DMS79 (cell line): ENCODE data around the gene HDAC11.
"Not testable (repeated sequence)": the region's sequence is repeated elsewhere in the genome, so short reads cannot be mapped to it uniquely, and the experiment has no call there.

ENCODE experiments used
- DNase-seq: peaks from one replicate; lab custom pipeline; 2025; lab: John Stamatoyannopoulos, UW

HDAC11 gene, protein sequence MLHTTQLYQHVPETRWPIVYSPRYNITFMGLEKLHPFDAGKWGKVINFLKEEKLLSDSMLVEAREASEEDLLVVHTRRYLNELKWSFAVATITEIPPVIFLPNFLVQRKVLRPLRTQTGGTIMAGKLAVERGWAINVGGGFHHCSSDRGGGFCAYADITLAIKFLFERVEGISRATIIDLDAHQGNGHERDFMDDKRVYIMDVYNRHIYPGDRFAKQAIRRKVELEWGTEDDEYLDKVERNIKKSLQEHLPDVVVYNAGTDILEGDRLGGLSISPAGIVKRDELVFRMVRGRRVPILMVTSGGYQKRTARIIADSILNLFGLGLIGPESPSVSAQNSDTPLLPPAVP

GRCh38 chr3:13479582-13480339 is at the start of gene HDAC11:
TSS of gene HDAC11 (plus strand) at chr3:13480306. CDS start at chr3:13480348, 42 bp downstream.
- peak; percentile 76 for DNase-seq

DNA sequence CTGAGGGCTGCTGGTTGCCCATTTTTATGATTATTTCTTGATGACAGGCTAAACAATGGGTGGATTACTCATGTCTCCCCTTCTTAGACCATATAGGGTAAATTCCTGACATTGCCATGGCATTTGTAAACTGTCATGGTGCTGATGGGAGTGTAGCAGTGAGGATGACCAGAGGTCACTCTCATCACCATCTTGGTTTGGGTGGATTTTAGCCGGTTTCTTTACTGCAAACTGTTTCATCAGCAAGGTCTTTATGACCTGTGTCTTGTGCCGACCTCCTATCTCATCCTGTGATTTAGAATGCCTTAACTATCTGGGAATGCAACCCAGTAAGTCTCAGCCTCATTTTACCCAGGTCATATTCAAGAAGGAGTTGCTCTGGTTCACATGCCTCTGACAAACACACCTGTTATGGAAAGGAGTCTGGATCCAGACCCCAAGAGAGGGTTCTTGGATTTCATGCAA is 49.7 kb upstream of the HDAC11 start:
- DNase-seq = not testable (repeated sequence)

- no peak for DNase-seq
Measured at GRCh38 chr3:13432093-13432492, 48.0 kb upstream of the HDAC11 start.

DNA sequence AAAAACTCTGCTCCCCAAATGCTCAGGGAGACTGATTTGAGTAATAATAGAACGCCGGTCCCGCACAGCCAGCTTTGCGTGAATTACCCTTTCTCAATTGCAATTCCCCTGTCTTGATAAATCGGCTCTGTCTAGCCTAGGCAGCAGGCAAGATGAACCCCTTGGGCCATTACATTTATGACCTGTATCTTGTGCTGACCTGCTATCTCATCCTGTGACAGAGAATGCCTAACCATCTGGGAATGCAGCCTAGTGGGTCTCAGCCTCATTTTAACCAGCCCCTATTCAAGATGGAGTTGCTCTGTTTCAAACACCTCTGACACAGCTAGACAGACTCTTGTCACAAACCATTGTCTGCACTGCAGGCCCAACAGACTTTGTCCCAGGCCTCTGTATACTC is 46.2 kb upstream of the HDAC11 start:
- DNase-seq = no peak

DNA sequence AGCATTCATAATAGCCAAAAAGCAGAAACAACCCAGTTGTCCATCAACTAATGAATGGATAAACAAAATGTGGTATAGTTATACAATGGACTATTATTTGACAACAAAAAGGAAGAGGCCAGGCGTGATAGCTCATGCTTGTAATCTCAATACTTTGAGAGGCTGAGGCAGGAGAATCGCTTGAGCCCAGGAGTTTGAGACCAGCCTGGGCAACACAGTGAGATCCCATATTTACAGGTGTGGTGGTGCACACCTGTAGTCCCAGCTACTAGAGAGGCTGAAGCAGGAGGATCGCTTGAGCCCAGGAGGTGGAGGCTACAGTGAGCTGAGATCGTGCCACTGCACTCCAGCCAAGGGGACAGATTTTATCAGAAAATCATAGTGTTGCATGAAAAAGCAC is 43.9 kb upstream of the HDAC11 start:
- DNase-seq = not testable (repeated sequence)

GRCh38 chr3:13440204-13440817 is 39.8 kb upstream of the HDAC11 start:
- no peak for DNase-seq

- not testable (repeated sequence) for DNase-seq
Measured at GRCh38 chr3:13442882-13443281, 37.2 kb upstream of the HDAC11 start.

- no peak for DNase-seq
Measured at GRCh38 chr3:13451301-13451673, 28.8 kb upstream of the HDAC11 start.

DNA sequence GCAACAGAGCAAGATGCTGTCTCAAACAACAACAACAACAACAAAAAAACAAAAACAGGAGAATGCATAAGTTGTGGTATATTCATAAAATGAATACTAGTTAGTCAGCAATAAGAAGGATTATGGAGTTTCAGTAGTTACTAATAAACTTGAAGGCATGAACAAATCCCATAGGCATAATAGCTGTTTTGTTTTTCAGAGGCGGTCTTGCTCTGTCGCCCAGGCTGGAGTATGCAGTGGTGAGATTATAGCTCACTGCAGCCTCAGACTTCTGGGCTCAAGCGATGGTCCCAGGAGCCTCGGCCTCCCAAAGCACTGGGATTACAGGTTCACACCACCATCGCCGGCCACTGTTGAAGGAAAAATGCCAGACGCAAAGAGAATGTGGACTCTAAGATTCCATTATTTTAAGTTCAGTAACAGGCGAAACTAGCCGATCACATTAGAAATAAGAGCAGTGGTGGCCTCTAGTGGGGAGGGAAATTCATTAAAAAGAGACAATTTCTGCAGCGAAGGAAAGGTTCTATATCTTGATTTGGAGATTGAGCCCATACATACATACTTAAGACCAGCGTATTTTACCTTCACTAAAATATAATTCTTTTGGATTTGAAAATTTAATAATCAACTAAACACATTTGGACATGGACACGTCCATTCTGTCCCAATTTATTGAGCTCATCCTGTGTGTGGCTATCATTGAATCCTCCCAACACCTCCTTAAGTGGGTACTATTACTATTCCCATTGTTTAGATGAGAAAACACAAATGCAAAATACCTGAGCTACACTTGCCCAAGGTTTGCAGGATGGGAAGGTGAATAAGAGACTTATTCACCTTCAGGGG is 27.4 kb upstream of the HDAC11 start:
- no peak for DNase-seq

DNA sequence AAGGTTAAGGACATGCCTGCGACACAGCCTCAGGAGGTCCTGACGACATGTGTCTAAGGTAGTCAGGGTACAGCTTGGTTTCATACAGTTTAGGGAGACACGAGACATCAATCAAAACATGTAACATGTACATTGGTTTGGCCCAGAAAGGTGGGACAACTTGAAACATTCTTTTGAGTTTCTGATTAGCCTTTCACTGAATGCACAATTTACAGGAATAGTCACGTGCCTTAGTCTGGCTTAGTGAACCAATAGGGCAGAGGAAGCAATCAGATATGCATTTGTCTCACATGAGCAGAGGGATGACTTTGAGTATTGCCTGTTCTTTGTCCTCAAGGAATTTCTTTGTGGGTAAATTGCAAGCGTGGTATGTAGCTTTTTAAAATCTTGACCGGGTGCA is 24.5 kb upstream of the HDAC11 start:
- DNase-seq = no peak

DNA sequence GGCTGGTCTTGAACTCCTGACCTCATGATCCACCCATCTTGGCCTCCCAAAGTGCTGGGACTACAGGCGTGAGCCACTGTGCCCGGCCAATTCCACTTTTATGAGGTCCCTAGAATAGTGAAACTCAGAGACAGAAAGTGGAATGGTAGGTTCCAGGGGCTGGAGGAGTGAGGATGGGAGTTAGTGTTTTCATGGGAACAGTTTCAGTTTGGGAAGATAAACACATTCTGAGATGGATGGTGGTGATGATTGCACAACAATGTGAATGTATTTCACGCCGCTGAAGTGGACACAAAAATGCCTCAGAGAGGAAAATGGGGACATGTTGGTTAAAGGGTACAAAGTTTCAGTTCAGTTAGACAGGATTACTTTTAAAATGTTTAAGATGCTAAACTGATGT is 22.5 kb upstream of the HDAC11 start:
- no peak for DNase-seq

- DNase-seq = no peak
Measured at GRCh38 chr3:13459605-13460340, 20.3 kb upstream of the HDAC11 start.

GRCh38 chr3:13460341-13460736 is 19.8 kb upstream of the HDAC11 start:
- DNase-seq = no peak

GRCh38 chr3:13461169-13462124 is 18.7 kb upstream of the HDAC11 start:
- no peak for DNase-seq

GRCh38 chr3:13462125-13462629 is 17.9 kb upstream of the HDAC11 start:
- no peak for DNase-seq

GRCh38 chr3:13462822-13463221 is 17.3 kb upstream of the HDAC11 start:
- DNase-seq = no peak

DNA sequence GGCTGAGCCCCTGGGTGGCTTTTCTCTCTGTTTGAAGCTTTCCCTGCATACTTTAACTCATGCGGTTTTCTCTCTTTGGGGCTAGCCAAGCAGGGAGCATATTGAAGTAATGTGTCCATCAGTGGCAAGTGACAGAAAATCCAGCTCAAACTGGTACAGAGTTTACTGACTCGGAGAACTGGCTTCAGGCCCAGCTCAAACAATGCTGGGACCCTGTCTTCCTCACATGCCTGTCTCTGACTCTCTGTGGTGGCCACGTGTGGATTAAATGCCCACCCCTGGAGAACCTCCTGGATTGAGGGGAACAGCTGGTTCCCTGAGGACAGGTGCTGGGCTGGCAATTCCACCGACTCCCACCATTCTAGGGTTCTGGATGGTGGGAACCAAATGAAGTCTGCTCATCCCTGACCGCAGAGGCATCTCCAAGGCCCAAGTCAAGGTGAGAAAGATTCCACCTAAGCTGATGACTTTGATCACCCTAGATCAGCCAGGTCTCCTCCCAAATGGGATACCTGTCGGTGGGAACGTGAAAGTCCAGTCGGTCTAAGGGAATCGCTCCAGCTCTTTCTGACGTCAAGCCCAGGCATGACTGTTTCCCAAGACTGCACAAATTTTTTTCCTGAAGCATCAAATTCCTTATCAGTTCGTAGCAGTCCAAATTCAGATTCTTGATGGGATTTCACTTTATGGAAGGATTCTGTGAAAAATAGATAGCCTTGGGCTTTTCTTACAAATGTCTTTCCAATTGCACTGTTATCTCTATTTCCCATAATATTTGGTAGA is 16.3 kb upstream of the HDAC11 start:
- DNase-seq = no peak

DNA sequence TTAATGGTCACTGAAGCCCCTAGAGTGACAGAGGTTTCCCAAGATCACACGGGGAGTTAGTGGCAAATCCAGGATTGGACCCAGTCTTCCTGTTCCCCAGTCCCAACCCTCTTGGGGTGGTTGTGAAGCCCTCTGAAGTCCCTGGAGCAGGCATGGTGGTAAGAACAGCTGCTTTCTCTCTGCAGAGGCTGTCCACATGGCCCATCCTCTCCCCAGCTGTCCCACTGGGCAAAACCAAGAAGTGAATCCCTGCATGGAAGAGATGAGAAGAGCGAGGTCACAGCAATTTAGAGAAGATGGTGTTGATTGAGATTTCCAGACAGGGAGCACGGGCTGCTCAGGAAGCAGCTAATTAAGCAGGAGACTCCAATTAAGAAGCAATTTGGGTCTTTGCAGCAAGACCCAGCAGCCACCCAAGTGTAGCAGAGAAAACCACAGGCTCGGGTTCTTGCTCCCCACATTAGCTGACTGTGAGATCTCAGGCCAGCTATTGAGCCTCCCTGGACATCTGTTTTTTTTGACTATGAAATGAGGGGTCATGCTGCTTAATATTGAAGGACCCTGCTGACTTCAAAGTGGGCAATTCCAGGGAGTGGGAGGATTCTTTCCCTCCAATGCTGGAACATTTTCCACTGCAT is 14.8 kb upstream of the HDAC11 start:
- no peak for DNase-seq

- no peak for DNase-seq
Measured at GRCh38 chr3:13466781-13467180, 13.3 kb upstream of the HDAC11 start.
